Testis (tissue), 2 donors: Measurements from ENCODE around the gene TBC1D22A.

Experiments
- CTCF ChIP-seq, 3 experiments: fragments of 450-650 bp in 2 of 3; fragments of 200-600 bp in 1 of 3; sonication (generic) in 1 of 3; IDR thresholded peaks; one replicate each; pipeline ENCODE4 v1.5.1; 2016 to 2019; ENCODE audit warnings: antibody characterized with exemption in 3 of 3, mild to moderate bottlenecking in 2 of 3, moderate library complexity in 1 of 3
- POLR2A ChIP-seq: fragments of 450-650 bp; IDR thresholded peaks from one replicate; pipeline ENCODE4 v1.6.1; 2017; ENCODE audit warnings: antibody characterized with exemption, mild to moderate bottlenecking, moderate library complexity

- TF ChIP-seq CTCF (IDR thresholded peaks at IDR 0.05): no peak
- no peak for TF ChIP-seq POLR2A
Observed at GRCh38 chr22:47022075-47022473, 259.6 kb downstream of the TBC1D22A start.
